SKM-1 (cell line): ENCODE data around the gene ATP9A.
"Not testable (repeated sequence)": the region's sequence is repeated elsewhere in the genome, so short reads cannot be mapped to it uniquely, and the experiment has no call there.

ENCODE experiments used
- DNase-seq: peaks from one replicate; lab custom pipeline; 2025; ENCODE audit not compliant: unreplicated experiment; lab: John Stamatoyannopoulos, UW

Gene ATP9A

DNA sequence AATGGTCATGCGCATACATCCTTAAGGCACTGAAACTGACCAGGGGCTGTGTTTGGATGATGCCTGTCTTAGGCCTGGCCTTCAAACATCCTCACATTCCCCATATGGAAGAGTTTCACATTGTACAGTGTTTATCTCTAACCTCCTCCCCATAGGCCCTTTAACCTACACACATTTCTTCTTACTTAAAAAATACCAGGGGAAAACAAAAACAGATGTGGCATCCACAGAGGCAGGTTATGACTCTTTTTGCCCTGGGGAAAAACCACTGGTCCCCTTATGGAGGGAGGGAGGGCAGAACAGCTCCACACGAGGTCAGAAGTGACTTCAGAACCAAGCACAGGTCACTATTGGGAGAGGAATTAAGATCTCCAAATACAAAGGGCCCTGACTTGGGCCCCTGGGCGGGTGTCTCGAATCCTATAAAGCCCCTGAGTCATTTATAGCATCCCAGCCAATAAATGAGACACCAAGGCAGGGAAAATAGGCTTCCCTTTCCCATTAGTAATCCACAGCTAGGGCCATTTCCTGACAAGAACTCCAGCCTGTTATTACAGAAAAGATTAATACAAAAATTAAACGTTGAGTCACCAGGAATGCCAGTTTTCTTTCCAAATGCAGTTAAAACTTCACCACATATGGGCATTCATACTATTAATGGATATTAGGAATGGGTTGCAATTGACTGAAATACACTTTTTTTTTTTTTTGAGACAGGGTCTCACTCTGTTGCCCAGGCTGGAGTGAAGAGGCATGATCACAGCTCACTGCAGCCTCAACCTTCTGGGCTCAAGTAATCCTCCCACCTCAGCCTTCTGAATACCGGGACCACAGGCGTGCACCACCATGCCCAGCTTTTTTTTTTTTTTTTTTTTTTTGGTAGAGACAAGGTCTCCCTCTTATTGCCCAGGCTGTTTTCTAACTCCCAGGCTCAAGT is 107.2 kb downstream of the ATP9A start:
- no peak for DNase-seq

GRCh38 chr20:51659491-51660050 is 108.6 kb downstream of the ATP9A start:
- DNase-seq: no peak

DNA sequence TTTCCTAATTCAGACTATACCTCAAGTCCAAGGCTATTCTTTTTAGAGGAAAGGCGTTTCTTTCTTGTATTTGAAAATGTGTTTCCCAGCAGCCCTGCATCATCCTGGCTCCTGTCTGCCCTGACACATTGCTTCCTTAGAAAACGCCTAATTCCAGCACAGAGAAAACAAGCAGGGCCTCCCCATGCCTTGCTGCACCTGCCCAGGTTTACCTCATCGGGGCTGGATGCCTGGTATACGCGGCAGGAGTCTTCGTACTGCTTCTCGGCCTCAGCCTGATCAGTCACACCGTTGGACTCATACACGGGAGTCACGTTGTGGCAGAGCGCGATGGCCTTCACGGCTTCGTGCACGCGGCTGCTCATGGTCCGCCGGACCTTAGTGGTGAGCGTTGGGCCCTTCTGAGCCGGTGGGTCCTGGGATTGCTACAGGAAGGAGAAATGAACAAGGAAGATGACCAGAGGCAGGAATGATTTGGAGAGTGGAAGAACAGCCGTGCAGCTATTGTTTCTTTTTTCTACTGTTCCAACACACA is 111.4 kb downstream of the ATP9A start:
- no peak for DNase-seq

- DNase-seq: not testable (repeated sequence)
These were observed 112.1 kb downstream of the ATP9A start for GRCh38 chr20:51656089-51656488.

DNA sequence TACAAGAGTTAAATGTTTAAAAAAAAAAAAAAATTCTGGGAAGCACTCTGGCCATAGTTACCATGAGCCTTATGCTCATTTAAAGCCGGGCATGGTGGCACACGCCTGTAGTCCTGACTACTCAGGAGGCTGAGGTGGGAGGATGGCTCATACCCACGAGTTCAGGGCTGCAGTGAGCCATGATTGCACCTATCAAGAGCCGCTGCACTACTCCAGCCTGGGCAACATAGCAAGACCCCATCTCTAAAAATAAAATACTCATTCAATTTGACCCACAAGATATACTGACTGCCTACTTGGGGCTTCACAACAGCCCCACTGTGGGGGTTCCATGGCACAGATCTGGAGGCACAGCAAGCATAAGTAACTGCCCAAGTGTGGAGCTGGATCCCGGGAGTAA is 113.7 kb downstream of the ATP9A start:
- DNase-seq: no peak

GRCh38 chr20:51654060-51654459 is 114.1 kb downstream of the ATP9A start:
- DNase-seq: no peak

DNA sequence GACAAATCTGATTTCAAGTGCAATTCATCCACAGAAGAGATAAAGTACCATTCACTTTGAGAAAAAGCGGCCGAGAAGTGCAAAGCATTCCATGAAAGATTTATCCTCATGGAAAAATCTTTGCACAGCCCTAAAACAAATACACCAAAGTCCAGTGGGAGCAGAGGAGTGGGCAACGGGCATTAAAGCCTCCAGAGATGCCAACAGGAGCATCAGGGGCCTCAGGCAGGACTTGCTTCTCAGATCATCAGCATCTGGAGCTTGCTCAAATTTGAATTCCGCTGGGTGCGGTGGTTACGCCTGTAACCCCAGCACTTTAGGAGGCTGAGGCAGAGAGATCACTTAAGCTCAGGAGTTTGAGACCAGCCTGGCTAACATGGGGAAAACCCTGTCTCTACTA is 115.0 kb downstream of the ATP9A start:
- DNase-seq: no peak

- DNase-seq: no peak
These were observed 116.2 kb downstream of the ATP9A start for GRCh38 chr20:51651921-51652549.

- peak; percentile 80 for DNase-seq
These were observed 117.5 kb downstream of the ATP9A start for GRCh38 chr20:51650685-51651134.

DNA sequence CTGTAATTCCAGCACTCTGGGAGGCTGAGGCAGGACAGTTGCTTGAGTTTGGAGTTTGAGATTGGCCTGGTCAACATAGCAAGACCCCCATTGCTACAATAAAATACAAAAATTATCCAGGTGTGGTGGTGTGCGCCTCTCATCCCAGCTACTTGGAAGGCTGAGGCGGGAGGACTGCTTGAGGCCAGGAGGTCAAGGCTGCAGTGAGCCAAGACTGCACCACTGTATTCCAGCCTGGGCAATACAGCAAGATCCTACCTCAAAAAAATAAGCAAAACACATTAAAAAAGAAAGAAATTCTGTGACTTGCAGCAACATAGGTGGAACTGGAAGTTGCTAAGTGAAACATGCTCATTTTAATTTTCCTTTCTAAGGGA is 119.6 kb downstream of the ATP9A start:
- no peak for DNase-seq

DNA sequence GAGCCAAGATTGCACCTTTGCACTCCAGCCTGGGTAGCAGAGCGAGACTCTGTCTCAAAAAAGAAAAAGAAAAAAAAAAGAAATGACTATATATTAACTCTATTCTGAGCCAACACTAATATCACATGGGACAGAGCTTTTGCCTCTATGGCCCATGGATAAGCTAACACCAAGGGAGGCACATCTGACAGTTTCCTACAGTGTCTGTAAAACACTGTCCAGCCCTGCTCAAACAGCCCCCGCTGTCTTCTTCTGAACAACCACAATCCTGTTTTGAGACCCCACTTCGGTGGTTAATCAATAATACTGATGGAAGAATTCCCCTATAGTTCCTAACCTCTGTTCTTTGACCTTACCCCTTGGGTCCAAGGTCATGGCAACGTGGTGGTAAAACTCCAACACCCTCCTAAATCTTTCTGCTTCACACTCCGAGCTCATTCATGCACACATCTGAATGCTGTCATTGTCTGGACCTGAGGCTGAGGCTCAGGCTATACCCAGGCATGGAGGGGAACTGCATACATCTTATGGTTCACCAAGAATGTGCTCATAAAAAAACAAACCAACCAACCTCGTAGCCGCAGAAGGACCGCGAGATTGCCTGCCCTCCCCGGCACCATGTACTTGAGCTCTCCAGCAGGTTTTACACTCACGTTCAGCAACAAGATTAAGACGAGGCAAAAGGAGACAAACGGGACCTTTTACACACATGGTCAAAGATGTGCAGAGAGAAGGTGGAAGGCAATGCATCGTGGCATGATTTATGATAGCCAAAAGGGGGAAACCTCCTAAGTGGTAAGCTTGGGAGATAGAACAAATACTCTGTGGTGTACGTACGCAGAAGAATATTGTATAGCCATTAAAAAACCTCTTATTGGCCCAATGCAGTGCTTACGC is 120.3 kb downstream of the ATP9A start:
- DNase-seq: no peak

DNA sequence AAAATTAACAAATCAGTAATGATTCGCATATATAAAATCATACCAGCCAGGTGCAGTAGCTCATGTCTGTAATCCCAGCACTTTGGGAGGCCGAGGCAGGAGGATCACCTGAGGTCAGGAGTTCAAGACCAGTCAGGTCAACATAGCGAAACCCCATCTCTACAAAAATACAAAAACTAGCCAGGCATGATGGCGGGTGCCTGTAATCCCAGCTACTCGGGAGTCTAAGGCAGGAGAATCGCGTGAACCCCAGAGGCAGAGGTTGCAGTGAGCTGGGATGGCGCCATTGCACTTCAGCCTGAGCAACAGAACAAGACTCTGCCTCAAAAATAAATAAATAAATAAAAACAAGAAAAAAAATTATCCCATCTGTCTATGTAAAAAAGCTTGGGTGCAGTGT is 124.4 kb downstream of the ATP9A start:
- not testable (repeated sequence) for DNase-seq

- DNase-seq: no peak
These were observed 124.8 kb downstream of the ATP9A start for GRCh38 chr20:51643390-51643789.

DNA sequence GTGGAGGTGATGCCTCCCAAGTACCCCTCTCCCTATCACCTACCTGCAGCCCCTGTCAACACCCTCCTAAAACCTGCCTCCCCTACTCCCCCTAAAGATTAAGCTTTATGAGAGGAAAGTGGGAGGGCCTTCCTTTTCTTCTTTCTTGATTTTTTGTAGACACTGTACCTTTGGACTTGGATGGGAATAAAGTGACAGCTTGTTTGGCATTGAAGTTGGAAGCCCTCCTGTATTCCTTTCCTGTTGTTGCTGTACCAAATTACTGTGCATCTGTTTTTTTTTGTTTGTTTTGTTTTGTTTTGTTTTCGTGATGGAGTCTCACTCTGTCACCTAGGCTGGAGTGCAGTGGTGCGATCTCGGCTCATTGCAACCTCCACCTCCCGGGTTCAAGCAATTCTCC is 126.3 kb downstream of the ATP9A start:
- DNase-seq: no peak

- no peak for DNase-seq
These were observed 127.4 kb downstream of the ATP9A start for GRCh38 chr20:51640743-51641142.

DNA sequence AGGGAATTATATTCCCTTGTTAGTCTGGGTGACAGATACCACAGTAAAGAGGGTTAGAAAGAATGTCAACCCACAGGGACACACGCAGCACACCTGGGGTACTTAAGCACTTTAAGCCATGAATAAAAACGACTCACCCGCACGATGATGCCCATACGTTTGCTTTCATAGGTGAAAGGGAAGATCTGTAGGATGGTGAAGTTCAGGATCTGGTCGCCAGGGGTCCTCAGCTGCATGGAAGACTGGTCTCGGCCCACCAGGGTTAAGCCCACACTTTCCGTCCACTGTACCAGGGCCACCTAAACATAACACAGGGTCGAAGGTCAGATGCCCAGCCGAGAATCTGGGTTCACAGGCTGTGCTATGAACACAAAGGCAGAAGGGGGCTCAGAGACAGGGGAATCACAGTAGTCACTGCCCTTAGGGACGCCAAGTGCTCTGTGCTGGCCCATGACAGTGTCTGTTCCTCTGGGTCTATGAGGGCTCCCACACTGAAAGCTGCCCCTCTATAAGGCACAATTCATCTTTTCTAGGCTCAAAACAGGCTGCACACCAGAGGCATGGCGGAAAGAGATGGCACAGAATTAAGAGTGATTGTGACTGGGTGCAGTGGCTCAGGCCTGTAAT is 128.9 kb downstream of the ATP9A start:
- peak; percentile 47 for DNase-seq

- no peak for DNase-seq
These were observed 130.9 kb downstream of the ATP9A start for GRCh38 chr20:51637241-51637640.

DNA sequence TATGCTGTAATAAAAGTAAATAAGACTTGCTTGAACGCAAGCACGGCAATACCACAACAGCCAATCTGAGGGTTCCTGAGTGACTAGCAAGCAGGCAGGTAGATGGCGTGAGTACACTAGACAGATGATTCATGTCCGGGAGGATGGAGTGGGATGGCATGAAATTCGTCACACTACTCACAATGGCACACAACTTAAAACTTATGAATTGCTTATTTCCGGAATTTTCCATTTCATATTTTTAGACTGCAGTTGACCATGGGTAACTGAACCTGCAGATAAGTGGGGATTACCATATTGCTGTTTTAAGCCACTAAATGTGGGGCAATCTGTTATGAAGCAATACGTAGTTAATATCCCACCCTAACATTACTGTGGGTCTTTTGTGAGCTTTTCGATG is 132.1 kb downstream of the ATP9A start:
- no peak for DNase-seq

DNA sequence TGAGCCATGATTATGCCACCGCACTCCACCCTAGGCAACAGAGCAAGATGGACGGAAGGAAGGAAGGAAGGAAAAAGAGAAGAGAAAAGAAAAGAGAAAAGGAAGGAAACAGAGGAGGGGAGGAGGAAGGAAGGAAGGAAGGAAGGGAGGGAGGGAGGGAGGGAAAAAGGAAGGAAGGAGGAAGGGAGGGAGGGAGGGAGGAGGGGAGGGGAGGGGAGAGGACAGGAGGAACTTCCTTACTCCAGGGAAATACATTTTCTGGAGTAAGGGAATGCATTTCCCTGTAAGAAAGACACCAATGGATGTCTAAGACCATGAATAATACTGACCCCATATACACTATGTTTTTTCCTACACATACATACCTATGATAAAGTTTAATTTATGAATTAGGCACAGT is 132.5 kb downstream of the ATP9A start:
- DNase-seq: no peak

DNA sequence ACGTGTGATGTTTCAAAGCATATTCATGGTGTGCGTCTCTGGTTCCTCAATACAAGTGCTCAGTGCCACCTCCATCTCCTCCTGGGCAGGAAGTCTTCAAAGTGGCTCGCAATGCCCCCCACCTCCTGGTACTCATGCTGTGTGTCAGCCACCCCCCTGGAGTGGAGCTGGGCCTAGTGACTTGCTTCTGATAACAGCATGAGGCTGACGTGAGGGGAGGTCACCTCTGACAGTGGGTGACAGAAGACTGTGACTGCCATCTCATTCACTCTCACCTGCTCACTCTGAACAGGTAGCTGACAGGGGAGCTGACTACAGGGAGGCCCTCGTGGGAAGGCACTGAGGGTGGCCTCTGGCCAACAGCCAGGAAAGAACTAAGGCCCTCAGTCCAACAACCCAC is 133.3 kb downstream of the ATP9A start:
- no peak for DNase-seq
